PC-3 (cell line): Measurements from ENCODE around the gene ANTXR2.

Experiments used
- CTCF ChIP-seq: fragments of 300-600 bp; sonication (generic); conservative IDR thresholded peaks from 2 replicates; pipeline ENCODE4 v1.5.1; 2017; ENCODE audit warnings: antibody characterized with exemption, low read depth, mild to moderate bottlenecking, low read length
- EZH2 ChIP-seq: fragments of 300-600 bp; sonication (generic); IDR thresholded peaks from one replicate; pipeline ENCODE4 v1.6.1; 2017; ENCODE audit warnings: antibody characterized with exemption, mild to moderate bottlenecking, low read length; ENCODE audit not compliant: unreplicated experiment
- EZH2phosphoT487 ChIP-seq: fragments of 300-600 bp; sonication (generic); IDR thresholded peaks from 2 replicates; pipeline ENCODE4 v1.6.1; 2018; ENCODE audit warnings: mild to moderate bottlenecking, antibody characterized with exemption, low read length, borderline replicate concordance

DNA sequence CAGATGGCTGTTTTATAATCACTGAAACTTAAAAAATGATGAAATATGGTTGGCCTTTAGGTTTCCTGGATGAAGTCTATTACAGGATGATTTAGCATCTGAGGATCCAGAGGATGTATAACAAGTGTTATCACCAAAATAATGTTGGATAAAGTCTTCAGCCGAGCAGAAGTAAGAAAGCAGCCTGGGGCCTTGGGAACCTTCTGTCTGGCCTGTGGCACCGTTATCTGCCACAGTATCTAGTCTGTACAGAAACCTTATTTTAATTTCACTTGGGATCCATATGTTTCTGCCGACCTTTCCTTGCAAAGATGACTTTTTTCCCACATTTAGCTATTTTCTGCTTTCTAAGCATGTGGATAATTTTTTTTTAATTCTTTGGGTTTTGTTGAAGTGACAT is 20.5 kb upstream of the ANTXR2 start:
- TF ChIP-seq EZH2: no peak
- no peak for TF ChIP-seq EZH2phosphoT487
- no peak for TF ChIP-seq CTCF
